ENCODE results near the gene KCNN2. TPM values are rescaled to one million over a fixed set of nuclear protein-coding genes. Genes with fewer than 3 reads are reported as not detected.

The KCNN2 gene
- total and polyA plus RNA-seq, 9 of the 15 experiments (the other 6 are each of a cell fraction or from before 2014, with no cell fraction given): 0.07 TPM; not detected in 8

DNA sequence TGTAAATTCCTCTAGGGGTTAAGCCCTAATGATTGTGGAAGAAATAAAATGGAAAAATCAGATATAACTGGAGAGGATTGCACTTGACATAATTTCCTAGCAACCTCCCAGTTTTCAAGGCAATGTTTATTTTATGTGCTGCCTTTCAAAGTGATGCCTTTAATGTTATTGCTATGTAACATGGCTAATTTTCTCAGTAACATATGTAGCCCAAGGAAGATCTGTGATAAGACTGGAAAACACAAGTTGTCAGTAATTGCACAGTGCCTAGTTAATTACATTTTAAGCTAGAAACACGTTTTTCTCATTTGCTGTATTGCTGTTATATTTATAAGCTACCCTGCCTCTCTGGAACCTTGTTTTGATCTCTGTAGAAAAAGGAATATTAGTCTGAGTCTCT, 49.2 kb upstream of the KCNN2 start (continued):
- TF ChIP-seq, protein P1, sequence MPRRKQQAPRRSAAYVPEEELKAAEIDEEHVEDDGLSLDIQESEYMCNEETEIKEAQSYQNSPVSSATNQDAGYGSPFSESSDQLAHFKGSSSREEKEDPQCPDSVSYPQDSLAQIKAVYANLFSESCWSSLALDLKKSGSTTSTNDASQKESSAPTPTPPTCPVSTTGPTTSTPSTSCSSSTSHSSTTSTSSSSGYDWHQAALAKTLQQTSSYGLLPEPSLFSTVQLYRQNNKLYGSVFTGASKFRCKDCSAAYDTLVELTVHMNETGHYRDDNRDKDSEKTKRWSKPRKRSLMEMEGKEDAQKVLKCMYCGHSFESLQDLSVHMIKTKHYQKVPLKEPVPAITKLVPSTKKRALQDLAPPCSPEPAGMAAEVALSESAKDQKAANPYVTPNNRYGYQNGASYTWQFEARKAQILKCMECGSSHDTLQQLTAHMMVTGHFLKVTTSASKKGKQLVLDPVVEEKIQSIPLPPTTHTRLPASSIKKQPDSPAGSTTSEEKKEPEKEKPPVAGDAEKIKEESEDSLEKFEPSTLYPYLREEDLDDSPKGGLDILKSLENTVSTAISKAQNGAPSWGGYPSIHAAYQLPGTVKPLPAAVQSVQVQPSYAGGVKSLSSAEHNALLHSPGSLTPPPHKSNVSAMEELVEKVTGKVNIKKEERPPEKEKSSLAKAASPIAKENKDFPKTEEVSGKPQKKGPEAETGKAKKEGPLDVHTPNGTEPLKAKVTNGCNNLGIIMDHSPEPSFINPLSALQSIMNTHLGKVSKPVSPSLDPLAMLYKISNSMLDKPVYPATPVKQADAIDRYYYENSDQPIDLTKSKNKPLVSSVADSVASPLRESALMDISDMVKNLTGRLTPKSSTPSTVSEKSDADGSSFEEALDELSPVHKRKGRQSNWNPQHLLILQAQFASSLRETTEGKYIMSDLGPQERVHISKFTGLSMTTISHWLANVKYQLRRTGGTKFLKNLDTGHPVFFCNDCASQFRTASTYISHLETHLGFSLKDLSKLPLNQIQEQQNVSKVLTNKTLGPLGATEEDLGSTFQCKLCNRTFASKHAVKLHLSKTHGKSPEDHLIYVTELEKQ (CRISPR knock-in tag; IDR thresholded peaks at IDR 0.05): no peak
- TF ChIP-seq NRF1 (conservative IDR thresholded peaks at IDR 0.05 in 1 of 2, IDR thresholded peaks at IDR 0.05 in 1 of 2): no peak
- TF ChIP-seq SP2 (IDR thresholded peaks at IDR 0.05; ENCODE audit: extremely low read depth, low read depth, low read length, poor library complexity, severe bottlenecking): no peak

DNA sequence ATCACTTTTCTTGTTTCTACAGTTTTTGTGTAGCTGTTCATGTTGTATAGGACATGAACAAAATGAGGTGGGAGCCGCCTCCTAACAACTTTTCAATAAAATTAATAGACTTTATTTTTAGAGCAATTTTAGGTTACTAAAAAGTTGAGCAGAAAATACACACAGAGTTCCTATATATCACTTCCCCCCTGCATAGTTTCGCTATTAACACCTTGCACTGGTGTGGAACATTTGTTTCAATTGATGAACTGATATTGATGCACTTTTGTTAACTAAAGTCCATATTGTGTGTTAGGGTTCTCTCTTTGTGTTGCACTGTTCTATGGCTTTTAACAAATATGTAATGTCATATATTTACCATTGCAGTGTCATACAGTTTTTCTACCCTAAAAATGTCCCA, 47.8 kb upstream of the KCNN2 start:
- Histone ChIP-seq H3K4me1 (replicated peaks in 1 of 2; ENCODE audit: control insufficient read depth in 2 of 2, insufficient read depth in 2 of 2, low read length in 2 of 2) (no peaks in the 10 kb centered on the region), H4K20me1 (replicated peaks; ENCODE audit: control insufficient read depth, insufficient read depth, low read length) (no peaks in the 10 kb centered on the region), H2AFZ (ENCODE audit: low read depth, low read length) (no peak overlapping the region), H3K9ac (ENCODE audit: insufficient read depth in 1 of 2, low read depth in 2 of 2, low read length in 2 of 2) (no peak overlapping the region), H3K27ac (ENCODE audit: extremely low read depth, low read depth, low read length) (no peak overlapping the region), H3K4me3 (no peak overlapping the region), H3K27me3 (ENCODE audit: control insufficient read depth in 2 of 2, insufficient read depth in 2 of 2, low read length in 2 of 2) (no peaks in the 10 kb centered on the region), H3K9me1 (ENCODE audit: control insufficient read depth, insufficient read depth, low read length) (no peaks in the 10 kb centered on the region), H3K9me3 (replicated peaks; ENCODE audit: control insufficient read depth, insufficient read depth, low read depth, low read length) (no peaks in the 10 kb centered on the region; the same call in 1 of the 2 replicates), H3K36me3 (ENCODE audit: control insufficient read depth, insufficient read depth, low read length) (no peaks in the 10 kb centered on the region), H3K4me2 (ENCODE audit: insufficient read depth, low read length) (no peak overlapping the region), H3K79me2 (ENCODE audit: control insufficient read depth, insufficient read depth, low read length) (no peaks in the 10 kb centered on the region)
- intact Hi-C loops (cut with micrococcal nuclease) (no loop called here), in situ Hi-C loops (cut with MboI) (no loop called here)
- DNase-seq (ENCODE audit: extremely low read depth in 1 of 4, low spot score in 3 of 4) (no peak), FAIRE-seq (no peak), ATAC-seq (no peak)
- WGBS (ENCODE audit: insufficient coverage, low coverage, missing lambda C conversion rate): 0% methylated on average over 2 of the region's 2 CpGs
- POLR2A ChIA-PET: no interaction called here
- CTCF ChIA-PET (ENCODE audit: low intra/inter-chr PET ratio): no interaction called here
- TF ChIP-seq HOXB6 (CRISPR knock-in tag; IDR thresholded peaks at IDR 0.05; ENCODE audit: borderline replicate concordance) (no peak), CCAR2 (IDR thresholded peaks at IDR 0.05; ENCODE audit: low read depth, low read length) (no peak), BDP1 (IDR thresholded peaks at IDR 0.05; ENCODE audit: insufficient read depth, insufficient read length) (no peak), ATF1 (CRISPR knock-in tag; IDR thresholded peaks at IDR 0.05) (no peak), ATF1 (tag; IDR thresholded peaks at IDR 0.05) (no peak)
- no TSS peak for BruUV-seq (replicated peaks)

All from K562 (cell line).